ENCODE results near the gene GALNT1. TPM values are rescaled to one million over a fixed set of nuclear protein-coding genes. Genes with fewer than 3 reads are reported as not detected.

Gene GALNT1
- total RNA-seq, 2 donors from 2014 or later, result 27.0 to 37.2 TPM

- ATAC-seq (no peak), DNase-seq (no peak)
- Histone ChIP-seq H3K27me3 (no peaks in the 10 kb centered on the region), H3K9me3 (no peaks in the 10 kb centered on the region), H3K27ac (no peak overlapping the region), H3K36me3 (replicated peaks in 1 of 2; ENCODE audit: insufficient read depth in 1 of 2, low read depth in 2 of 2) (no peaks in the 10 kb centered on the region), H3K4me1 (peaks cover 6% of the 10 kb centered on the region), H3K4me3 (no peak overlapping the region)
- WGBS, 2 donors, result 91 to 97% methylated on average over 3 of the region's 3 CpGs
- TF ChIP-seq CTCF (IDR thresholded peaks at IDR 0.05) (no peak), POLR2A (IDR thresholded peaks at IDR 0.05) (no peak)
- intact Hi-C loops (cut with DNase I), result no loop called here
Measured at GRCh38 chr18:35604369-35604768, 22.8 kb downstream of the GALNT1 start.

- H3K27me3 ChIP-seq, result no peaks in the 10 kb centered on the region
Measured at GRCh38 chr18:35605686-35606417, 24.3 kb downstream of the GALNT1 start.

GRCh38 chr18:35609236-35609635 lies 27.7 kb downstream of the GALNT1 start:
- ATAC-seq, result no peak
- no peaks in the 10 kb centered on the region for H3K9me3 ChIP-seq
- TF ChIP-seq POLR2A (IDR thresholded peaks at IDR 0.05) (no peak), CTCF (IDR thresholded peaks at IDR 0.05) (no peak)
- intact Hi-C loops (cut with DNase I), result no loop called here
- 86 to 93% methylated on average over 1 of the region's 1 CpG for WGBS, 2 donors
- no peaks in the 10 kb centered on the region for H3K27me3 ChIP-seq
- H3K4me1 ChIP-seq, result peaks cover 18% of the 10 kb centered on the region
- DNase-seq, result no peak
- H3K36me3 ChIP-seq (replicated peaks in 1 of 2; ENCODE audit: insufficient read depth in 1 of 2, low read depth in 2 of 2), result no peaks in the 10 kb centered on the region
- H3K4me3 ChIP-seq, result no peak overlapping the region
- no peak overlapping the region for H3K27ac ChIP-seq

More at GRCh38 chr18:35605686-35606417, 24.3 kb downstream of the GALNT1 start:
- WGBS, 2 donors, result 87 to 91% methylated on average over 3 of the region's 3 CpGs
- DNase-seq (no peak), ATAC-seq (no peak)
- H3K27ac ChIP-seq, result no peak overlapping the region
- peaks cover 15% of the 10 kb centered on the region for H3K4me1 ChIP-seq
- no peak overlapping the region for H3K4me3 ChIP-seq
- no peaks in the 10 kb centered on the region for H3K9me3 ChIP-seq
- no peak for TF ChIP-seq POLR2A (IDR thresholded peaks at IDR 0.05)
- TF ChIP-seq CTCF (IDR thresholded peaks at IDR 0.05), result no peak
- intact Hi-C loops (cut with DNase I), result no loop called here
- no peaks in the 10 kb centered on the region for H3K36me3 ChIP-seq (replicated peaks in 1 of 2; ENCODE audit: insufficient read depth in 1 of 2, low read depth in 2 of 2)

GRCh38 chr18:35610089-35610488 lies 28.5 kb downstream of the GALNT1 start:
- H3K4me1 ChIP-seq, result peaks cover 18% of the 10 kb centered on the region
- no peaks in the 10 kb centered on the region for H3K27me3 ChIP-seq
- TF ChIP-seq CTCF (IDR thresholded peaks at IDR 0.05), result no peak
- TF ChIP-seq POLR2A (IDR thresholded peaks at IDR 0.05), result no peak
- no peak overlapping the region for H3K27ac ChIP-seq
- DNase-seq, result no peak
- 52 to 74% methylated on average over 3 of the region's 3 CpGs for WGBS, 2 donors
- intact Hi-C loops (cut with DNase I), result no loop called here
- no peak for ATAC-seq
- H3K4me3 ChIP-seq, result no peak overlapping the region
- no peaks in the 10 kb centered on the region for H3K36me3 ChIP-seq (replicated peaks in 1 of 2; ENCODE audit: insufficient read depth in 1 of 2, low read depth in 2 of 2)
- H3K9me3 ChIP-seq, result no peaks in the 10 kb centered on the region

- ATAC-seq, result no peak
- Histone ChIP-seq H3K9me3 (no peaks in the 10 kb centered on the region), H3K27me3 (no peaks in the 10 kb centered on the region), H3K4me3 (no peak overlapping the region), H3K4me1 (peaks cover 18% of the 10 kb centered on the region), H3K36me3 (replicated peaks in 1 of 2; ENCODE audit: insufficient read depth in 1 of 2, low read depth in 2 of 2) (no peaks in the 10 kb centered on the region), H3K27ac (no peak overlapping the region)
- no peak for DNase-seq
- TF ChIP-seq POLR2A (IDR thresholded peaks at IDR 0.05) (no peak), CTCF (IDR thresholded peaks at IDR 0.05) (no peak)
- intact Hi-C loops (cut with DNase I), result no loop called here
Measured at GRCh38 chr18:35610724-35611123, 29.2 kb downstream of the GALNT1 start.
